SK-N-SH (cell line): Measurements from ENCODE around the gene PGD. TPM values are rescaled to one million over a fixed set of nuclear protein-coding genes. Genes with fewer than 3 reads are reported as not detected.

Source experiments
- CTCF ChIA-PET: fragments of 300-600, 350-600 bp; formaldehyde crosslinking; extraction: SDS; loops from one replicate; lab custom pipeline; 2021; lab: Yijun Ruan, JAX
- POLR2A ChIA-PET: fragments of 350-600 bp; sonication (Branson Sonifier 250); formaldehyde crosslinking; extraction: SDS; loops from one replicate; lab custom pipeline; 2020; ENCODE audit warnings: antibody characterized with exemption, inconsistent platforms; lab: Yijun Ruan, JAX
- DNase-seq: peaks from one replicate; pipeline ENCODE4 v3.0.0; 2012
- H2AFZ ChIP-seq: fragments of 200-600 bp; sonication (generic); 2 replicates; pipeline ENCODE4 v1.8.1; 2016; ENCODE audit warnings: antibody characterized with exemption, mild to moderate bottlenecking, low read depth
- H3F3A ChIP-seq: fragments of 200-600 bp; sonication (generic); replicated peaks from 2 replicates; pipeline ENCODE3; 2016; ENCODE audit warnings: antibody characterized with exemption, mild to moderate bottlenecking; ENCODE audit not compliant: insufficient read depth
- H3K27ac ChIP-seq, 2 experiments: fragments of 200-500 bp in 1 of 2; fragments of 200-600 bp in 1 of 2; sonication (Bioruptor generic) in 1 of 2; sonication (generic), shearing (Covaris generic) in 1 of 2; 2 replicates each; pipeline versions ENCODE4 v1.5.1 to v1.6.1; 2014 to 2016; ENCODE audit warnings: low read depth in 2 of 2, inconsistent platforms in 1 of 2, low read length in 1 of 2, mild to moderate bottlenecking in 1 of 2, mixed read lengths in 1 of 2
- H3K27me3 ChIP-seq: fragments of 200-600 bp; sonication (generic), shearing (Covaris generic); 2 replicates; pipeline ENCODE4 v1.6.1; 2016; ENCODE audit warnings: mixed run types; ENCODE audit not compliant: insufficient read depth
- H3K36me3 ChIP-seq, 2 experiments: fragments of 200-500 bp in 1 of 2; fragments of 200-600 bp in 1 of 2; sonication (Bioruptor generic) in 1 of 2; sonication (generic) in 1 of 2; replicated peaks in 1 of 2; 2 replicates each; pipeline versions ENCODE3 to v1.5.1; 2014 to 2016; ENCODE audit warnings: low read length in 1 of 2, mild to moderate bottlenecking in 1 of 2; ENCODE audit not compliant: insufficient read depth in 2 of 2, control insufficient read depth in 1 of 2
- H3K4me1 ChIP-seq, 2 experiments: fragments of 200-500 bp in 1 of 2; fragments of 200-600 bp in 1 of 2; sonication (Bioruptor generic) in 1 of 2; sonication (generic), shearing (Covaris generic) in 1 of 2; 2 replicates each; pipeline versions ENCODE4 v1.5.1 to v1.6.1; 2014 to 2016; ENCODE audit warnings: low read depth in 1 of 2, low read length in 1 of 2, mixed run types in 1 of 2; ENCODE audit not compliant: insufficient read depth in 2 of 2, control insufficient read depth in 1 of 2
- H3K4me2 ChIP-seq: fragments of 200-600 bp; sonication (generic), shearing (Covaris generic); 2 replicates; pipeline ENCODE4 v1.6.1; 2017; ENCODE audit warnings: mixed run types
- H3K4me3 ChIP-seq, 2 experiments: fragments of 200-500 bp in 1 of 2; fragments of 200-600 bp in 1 of 2; sonication (Bioruptor generic) in 1 of 2; sonication (generic), shearing (Covaris generic) in 1 of 2; 2 replicates each; pipeline versions ENCODE4 v1.5.1 to v1.8.1; 2014 to 2016; ENCODE audit warnings: low read depth in 2 of 2, inconsistent platforms in 1 of 2, low read length in 1 of 2, mild to moderate bottlenecking in 1 of 2, mixed read lengths in 1 of 2, moderate library complexity in 1 of 2
- H3K79me2 ChIP-seq: fragments of 200-600 bp; sonication (generic); 2 replicates; pipeline ENCODE4 v1.8.1; 2017; ENCODE audit warnings: mild to moderate bottlenecking; ENCODE audit not compliant: insufficient read depth
- H3K9ac ChIP-seq: fragments of 200-600 bp; sonication (generic); 2 replicates; pipeline ENCODE4 v1.6.1; 2017; ENCODE audit warnings: mixed run types
- H3K9me2 ChIP-seq: fragments of 200-600 bp; sonication (generic); 2 replicates; pipeline ENCODE4 v1.6.1; 2017; ENCODE audit warnings: mixed run types
- H3K9me3 ChIP-seq: fragments of 200-600 bp; sonication (generic); 2 replicates; pipeline ENCODE4 v1.6.1; 2017; ENCODE audit warnings: mixed run types, mild to moderate bottlenecking, moderate library complexity
- H4K20me1 ChIP-seq: fragments of 200-600 bp; sonication (generic); 2 replicates; pipeline ENCODE4 v1.6.1; 2017; ENCODE audit warnings: mild to moderate bottlenecking, mixed run types; ENCODE audit not compliant: insufficient read depth
- CHD2 ChIP-seq: fragments of 150-350 bp; IDR thresholded peaks from 2 replicates; pipeline ENCODE4 v1.6.1; 2018; ENCODE audit warnings: low read length; ENCODE audit not compliant: partially characterized antibody
- CTCF ChIP-seq: fragments of 200-600 bp; sonication (generic); IDR thresholded peaks from 2 replicates; pipeline ENCODE4 v1.6.1; 2017; ENCODE audit warnings: antibody characterized with exemption, mild to moderate bottlenecking, moderate library complexity
- EP300 ChIP-seq, 2 experiments: IDR thresholded peaks; 2 replicates each; pipeline versions ENCODE4 v1.4.0 to v1.6.1; 2012; ENCODE audit warnings: borderline replicate concordance in 1 of 2, low read depth in 1 of 2, low read length in 1 of 2
- EZH2phosphoT487 ChIP-seq: fragments of 200-600 bp; sonication (generic); IDR thresholded peaks from 2 replicates; pipeline ENCODE4 v1.6.1; 2017; ENCODE audit warnings: low read depth, mixed run types, mild to moderate bottlenecking, antibody characterized with exemption, moderate library complexity, borderline replicate concordance
- FOSL2 ChIP-seq: IDR thresholded peaks from 2 replicates; pipeline ENCODE4 v1.4.0; 2012; ENCODE audit warnings: low read depth, mild to moderate bottlenecking, moderate library complexity, borderline replicate concordance
- GABPA ChIP-seq: IDR thresholded peaks from 2 replicates; pipeline ENCODE4 v1.4.0; 2012; ENCODE audit warnings: low read depth, mild to moderate bottlenecking
- GATA2 ChIP-seq: sonication (generic); formaldehyde crosslinking; IDR thresholded peaks from 2 replicates; pipeline ENCODE4 v1.5.0; 2020; ENCODE audit warnings: mild to moderate bottlenecking, missing genetic modification reagents
- IRF3 ChIP-seq: fragments of 150-350 bp; IDR thresholded peaks from 2 replicates; pipeline ENCODE4 v1.6.1; 2016; ENCODE audit warnings: mild to moderate bottlenecking, low read depth, low read length
- MEF2A ChIP-seq: IDR thresholded peaks from 2 replicates; pipeline ENCODE4 v1.4.0; 2012; ENCODE audit warnings: low read depth, borderline replicate concordance
- MXI1 ChIP-seq: IDR thresholded peaks from 2 replicates; pipeline ENCODE4 v1.6.1; 2012; ENCODE audit warnings: mild to moderate bottlenecking, low read depth, low read length, improper control_type of control experiment
- NRF1 ChIP-seq: IDR thresholded peaks from 2 replicates; pipeline ENCODE4 v1.6.1; 2012; ENCODE audit warnings: low read depth, mild to moderate bottlenecking, low read length
- PBX3 ChIP-seq: IDR thresholded peaks from 2 replicates; pipeline ENCODE4; 2012
- RFX5 ChIP-seq: IDR thresholded peaks from 2 replicates; pipeline ENCODE4 v1.6.1; 2012; ENCODE audit warnings: mild to moderate bottlenecking, improper control_type of control experiment, low read length
- RXRA ChIP-seq: IDR thresholded peaks from 2 replicates; pipeline ENCODE4 v1.4.0; 2012; ENCODE audit warnings: low read depth, mild to moderate bottlenecking, borderline replicate concordance
- SMC3 ChIP-seq: IDR thresholded peaks from 2 replicates; pipeline ENCODE4 v1.6.1; 2012; ENCODE audit warnings: low read depth, low read length, improper control_type of control experiment
- TCF12 ChIP-seq: IDR thresholded peaks from 2 replicates; pipeline ENCODE4 v1.4.0; 2012
- YY1 ChIP-seq: IDR thresholded peaks from 2 replicates; pipeline ENCODE4 v1.4.0; 2012; ENCODE audit warnings: low read depth, mild to moderate bottlenecking
- WGBS: methylation state at CpG from one replicate; pipeline ENCODE4 v1.1.6; 2017; ENCODE audit warnings: low lambda C conversion rate; 5-methylcytosine and 5-hydroxymethylcytosine counted together
- polyA plus RNA-seq, 3 experiments: library from polyadenylated mRNA; depleted of rRNA; stranded (reverse); fragments of >200 nt; gene quantifications; 2 replicates each; pipeline ENCODE4 v1.2.3, GENCODE V29; 2012

PGD gene
- polyA plus RNA-seq, 1 of the 3 experiments (the other 2 are of a cell fraction), result 76.2 TPM

- POLR2A ChIA-PET, result no interaction called here
- no peak for DNase-seq
- no peaks in the 10 kb centered on the region for H3K27me3 ChIP-seq
- H3K79me2 ChIP-seq, result no peaks in the 10 kb centered on the region
- H3K9me2 ChIP-seq, result no peaks in the 10 kb centered on the region
- TF ChIP-seq RFX5 (no peak), GATA2 (CRISPR knock-in tag) (no peak), RXRA (no peak), PBX3 (no peak), MEF2A (no peak), NRF1 (no peak), CHD2 (no peak), EP300 (IDR thresholded peaks at IDR 0.05; ENCODE audit: borderline replicate concordance in 1 of 2, low read depth in 1 of 2, low read length in 1 of 2) (no peak), MXI1 (no peak), EZH2phosphoT487 (no peak), SMC3 (no peak), GABPA (no peak), YY1 (no peak), CTCF (no peak), TCF12 (no peak), FOSL2 (no peak), IRF3 (no peak)
- CTCF ChIA-PET, result interaction anchor here (1.2 to 4.7 kb wide), 3 partner anchors 20 to 418 kb away, joined by 3 to 16 read pairs (median 16); partner anchors contain the start of gene CENPS
- WGBS, result 99% methylated on average over 10 of the region's 10 CpGs
- no peak within 1 kb of the TSS for H3K4me3 ChIP-seq
- H3K4me1 ChIP-seq, result peaks cover 5 to 12% of the 10 kb centered on the region in 2 experiments
- peak within 1 kb of the TSS; percentile 54; the same call in 1 of the 2 replicates for H3K4me2 ChIP-seq
- no peaks in the 10 kb centered on the region for H4K20me1 ChIP-seq
- H3F3A ChIP-seq, result peaks cover 13% of the 10 kb centered on the region
- H3K9ac ChIP-seq, result no peak within 1 kb of the TSS
- peaks cover 0 to 5% of the 10 kb centered on the region in 2 experiments for H3K36me3 ChIP-seq
- H3K9me3 ChIP-seq, result no peaks in the 10 kb centered on the region
- H3K27ac ChIP-seq, result peak within 1 kb of the TSS; percentile 39 to 50; a peak in 3 of 4 replicates
- H2AFZ ChIP-seq, result no peak within 1 kb of the TSS
These were observed 50.9 kb downstream of the PGD start, which contains the start of gene CORT for GRCh38 chr1:10449751-10450150. Gene CORT (plus strand): TSS chr1:10450031. CDS start chr1:10450224, 193 bp downstream.
